SK-N-SH treated with all-trans-retinoic acid at 6 μM for 48 hours (cell line): Measurements from ENCODE around the gene EDC3.

Experiments used
- ATAC-seq: fragments of 200-7000 bp; cut with Tn5 transposase; 3 replicates; pipeline ENCODE4 v1.9.1; 2020; ENCODE audit warnings: mild to moderate bottlenecking, moderate library complexity
- ARNTL ChIP-seq: fragments of 450-650 bp; formaldehyde crosslinking; IDR thresholded peaks from 2 replicates; pipeline ENCODE4 v1.5.0; 2020; ENCODE audit warnings: low read depth, mild to moderate bottlenecking, moderate library complexity, borderline replicate concordance
- BACH2 ChIP-seq: fragments of 250-450 bp; sonication (Bioruptor Pico); IDR thresholded peaks from 2 replicates; pipeline ENCODE4 v1.9.0; 2021; ENCODE audit warnings: mild to moderate bottlenecking, borderline replicate concordance
- CSDC2 ChIP-seq: fragments of 250-450 bp; sonication (Bioruptor Pico); IDR thresholded peaks from 2 replicates; pipeline ENCODE4 v1.5.0; 2020; ENCODE audit warnings: mild to moderate bottlenecking, moderate library complexity
- CSRNP3 ChIP-seq: fragments of 250-450 bp; sonication (Bioruptor Pico); IDR thresholded peaks from 2 replicates; pipeline ENCODE4 v1.5.1; 2021; ENCODE audit warnings: mild to moderate bottlenecking, moderate library complexity
- ESRRG ChIP-seq: fragments of 250-450 bp; sonication (Bioruptor Pico); IDR thresholded peaks from 2 replicates; pipeline ENCODE4 v1.6.1; 2021; ENCODE audit warnings: mild to moderate bottlenecking
- GLIS3 ChIP-seq: fragments of 250-450 bp; sonication (Bioruptor Pico); IDR thresholded peaks from 2 replicates; pipeline ENCODE4 v1.5.0; 2020; ENCODE audit warnings: mild to moderate bottlenecking, moderate library complexity
- ISL1 ChIP-seq: fragments of 250-450 bp; sonication (Bioruptor Pico); IDR thresholded peaks from 2 replicates; pipeline ENCODE4 v2.1.2; 2022; ENCODE audit warnings: mild to moderate bottlenecking, moderate library complexity
- OSR1 ChIP-seq: fragments of 250-450 bp; sonication (Bioruptor Pico); IDR thresholded peaks from 2 replicates; pipeline ENCODE4 v1.8.0; 2022; ENCODE audit warnings: moderate library complexity, mild to moderate bottlenecking, inconsistent platforms
- PPARA ChIP-seq: fragments of 250-450 bp; sonication (Bioruptor Pico); IDR thresholded peaks from 2 replicates; pipeline ENCODE4 v1.5.0; 2020; ENCODE audit warnings: mild to moderate bottlenecking, borderline replicate concordance
- SNAI2 ChIP-seq: fragments of 250-450 bp; sonication (Bioruptor Pico); IDR thresholded peaks from 2 replicates; pipeline ENCODE4 v1.5.0; 2020; ENCODE audit warnings: mild to moderate bottlenecking, moderate library complexity
- TOX ChIP-seq: fragments of 250-450 bp; sonication (Bioruptor Pico); IDR thresholded peaks from 2 replicates; pipeline ENCODE4 v1.8.0; 2021; ENCODE audit warnings: mild to moderate bottlenecking, moderate library complexity, borderline replicate concordance
- TSHZ2 ChIP-seq: fragments of 250-450 bp; sonication (Bioruptor Pico); IDR thresholded peaks from 2 replicates; pipeline ENCODE4 v1.5.0; 2020; ENCODE audit warnings: mild to moderate bottlenecking, moderate library complexity
- ZC3H10 ChIP-seq: fragments of 250-450 bp; sonication (Bioruptor Pico); IDR thresholded peaks from 2 replicates; pipeline ENCODE4 v1.5.1; 2021; ENCODE audit warnings: mild to moderate bottlenecking, moderate library complexity
- ZFP3 ChIP-seq: fragments of 250-450 bp; sonication (Bioruptor Pico); IDR thresholded peaks from 2 replicates; pipeline ENCODE4 v1.5.0; 2020; ENCODE audit warnings: mild to moderate bottlenecking, moderate library complexity
- ZFP30 ChIP-seq: fragments of 450-650 bp; formaldehyde crosslinking; IDR thresholded peaks from 2 replicates; pipeline ENCODE4 v1.5.0; 2022; ENCODE audit warnings: mild to moderate bottlenecking, moderate library complexity
- ZNF565 ChIP-seq: fragments of 450-650 bp; formaldehyde crosslinking; conservative IDR thresholded peaks from 2 replicates; pipeline ENCODE4 v1.5.0; 2020; ENCODE audit warnings: low read depth, mild to moderate bottlenecking, moderate library complexity
- ZNF70 ChIP-seq: fragments of 450-650 bp; formaldehyde crosslinking; IDR thresholded peaks from 2 replicates; pipeline ENCODE4 v1.5.0; 2020; ENCODE audit warnings: mild to moderate bottlenecking, moderate library complexity
- ZNF8 ChIP-seq: fragments of 450-650 bp; formaldehyde crosslinking; IDR thresholded peaks from 2 replicates; pipeline ENCODE4 v1.5.0; 2020; ENCODE audit warnings: mild to moderate bottlenecking, moderate library complexity
- TF ChIP-seq, protein P1 (sequence below): fragments of 250-450 bp; sonication (Bioruptor Pico); IDR thresholded peaks from 2 replicates; pipeline ENCODE4 v1.5.1; 2020; ENCODE audit warnings: low read depth, mild to moderate bottlenecking, moderate library complexity

The EDC3 gene

GRCh38 chr15:74622758-74623157 is 73.1 kb downstream of the EDC3 start:
- ATAC-seq, result no peak
- TF ChIP-seq ESRRG, result no peak
- TF ChIP-seq ZNF8 (CRISPR knock-in tag), result no peak
- no peak for TF ChIP-seq OSR1 (CRISPR knock-in tag)
- TF ChIP-seq BACH2 (CRISPR knock-in tag), result no peak
- no peak for TF ChIP-seq ARNTL (CRISPR knock-in tag)
- no peak for TF ChIP-seq ZFP30
- no peak for TF ChIP-seq GLIS3 (CRISPR knock-in tag)
- TF ChIP-seq, all 23 proteins: peak for 0

- no peak for ATAC-seq
- no peak for TF ChIP-seq ZNF8 (CRISPR knock-in tag)
Measured at GRCh38 chr15:74621936-74622335, 73.9 kb downstream of the EDC3 start.

GRCh38 chr15:74621546-74621920 is 74.3 kb downstream of the EDC3 start:
- no peak for TF ChIP-seq CSDC2 (CRISPR knock-in tag)
- no peak for ATAC-seq

- TF ChIP-seq ZNF70 (no peak), CSDC2 (CRISPR knock-in tag) (no peak), TOX (CRISPR knock-in tag) (no peak), GLIS3 (CRISPR knock-in tag) (no peak), TSHZ2 (CRISPR knock-in tag) (no peak), SNAI2 (CRISPR knock-in tag) (no peak), ZC3H10 (no peak), CSRNP3 (CRISPR knock-in tag) (no peak), ZFP30 (no peak), ISL1 (no peak), ZNF565 (CRISPR knock-in tag) (no peak), BACH2 (CRISPR knock-in tag) (no peak), PPARA (CRISPR knock-in tag) (no peak), ZFP3 (no peak), ZNF8 (CRISPR knock-in tag) (no peak)
- TF ChIP-seq, protein P1, sequence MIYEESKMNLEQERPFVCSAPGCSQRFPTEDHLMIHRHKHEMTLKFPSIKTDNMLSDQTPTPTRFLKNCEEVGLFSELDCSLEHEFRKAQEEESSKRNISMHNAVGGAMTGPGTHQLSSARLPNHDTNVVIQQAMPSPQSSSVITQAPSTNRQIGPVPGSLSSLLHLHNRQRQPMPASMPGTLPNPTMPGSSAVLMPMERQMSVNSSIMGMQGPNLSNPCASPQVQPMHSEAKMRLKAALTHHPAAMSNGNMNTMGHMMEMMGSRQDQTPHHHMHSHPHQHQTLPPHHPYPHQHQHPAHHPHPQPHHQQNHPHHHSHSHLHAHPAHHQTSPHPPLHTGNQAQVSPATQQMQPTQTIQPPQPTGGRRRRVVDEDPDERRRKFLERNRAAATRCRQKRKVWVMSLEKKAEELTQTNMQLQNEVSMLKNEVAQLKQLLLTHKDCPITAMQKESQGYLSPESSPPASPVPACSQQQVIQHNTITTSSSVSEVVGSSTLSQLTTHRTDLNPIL (CRISPR knock-in tag), result no peak
- ATAC-seq, result peak; percentile 88
Measured at GRCh38 chr15:74620636-74621545, 74.9 kb downstream of the EDC3 start.

GRCh38 chr15:74619916-74620635 is 75.7 kb downstream of the EDC3 start:
- no peak for ATAC-seq
- no peak for TF ChIP-seq GLIS3 (CRISPR knock-in tag)
- TF ChIP-seq BACH2 (CRISPR knock-in tag), result no peak
- TF ChIP-seq OSR1 (CRISPR knock-in tag), result no peak
- TF ChIP-seq CSRNP3 (CRISPR knock-in tag), result no peak
- TF ChIP-seq ZNF70, result no peak
- no peak for TF ChIP-seq ZFP30
